Neural cell (in vitro differentiated cells): Measurements from ENCODE around the gene CPA1.

Experiments used
- POLR2AphosphoS5 ChIP-seq: IDR thresholded peaks from 2 replicates; pipeline ENCODE4 v1.6.1; 2012
- RAD21 ChIP-seq: fragments of 450-650 bp; conservative IDR thresholded peaks from 2 replicates; pipeline ENCODE4 v1.6.1; 2014; ENCODE audit warnings: antibody characterized with exemption, mild to moderate bottlenecking, moderate library complexity
- TAF1 ChIP-seq: IDR thresholded peaks from 2 replicates; pipeline ENCODE4 v1.6.1; 2012; ENCODE audit warnings: low read depth
- TF ChIP-seq, protein P1 (sequence below): fragments of 450-650 bp; IDR thresholded peaks from 2 replicates; pipeline ENCODE4 v1.5.1; 2014; ENCODE audit warnings: antibody characterized with exemption, mild to moderate bottlenecking, moderate library complexity; ENCODE audit not compliant: poor library complexity, severe bottlenecking

GRCh38 chr7:130400120-130400572, 19.9 kb downstream of the CPA1 start:
- TF ChIP-seq POLR2AphosphoS5 (no peak), RAD21 (no peak), TAF1 (no peak)
- TF ChIP-seq, protein P1, sequence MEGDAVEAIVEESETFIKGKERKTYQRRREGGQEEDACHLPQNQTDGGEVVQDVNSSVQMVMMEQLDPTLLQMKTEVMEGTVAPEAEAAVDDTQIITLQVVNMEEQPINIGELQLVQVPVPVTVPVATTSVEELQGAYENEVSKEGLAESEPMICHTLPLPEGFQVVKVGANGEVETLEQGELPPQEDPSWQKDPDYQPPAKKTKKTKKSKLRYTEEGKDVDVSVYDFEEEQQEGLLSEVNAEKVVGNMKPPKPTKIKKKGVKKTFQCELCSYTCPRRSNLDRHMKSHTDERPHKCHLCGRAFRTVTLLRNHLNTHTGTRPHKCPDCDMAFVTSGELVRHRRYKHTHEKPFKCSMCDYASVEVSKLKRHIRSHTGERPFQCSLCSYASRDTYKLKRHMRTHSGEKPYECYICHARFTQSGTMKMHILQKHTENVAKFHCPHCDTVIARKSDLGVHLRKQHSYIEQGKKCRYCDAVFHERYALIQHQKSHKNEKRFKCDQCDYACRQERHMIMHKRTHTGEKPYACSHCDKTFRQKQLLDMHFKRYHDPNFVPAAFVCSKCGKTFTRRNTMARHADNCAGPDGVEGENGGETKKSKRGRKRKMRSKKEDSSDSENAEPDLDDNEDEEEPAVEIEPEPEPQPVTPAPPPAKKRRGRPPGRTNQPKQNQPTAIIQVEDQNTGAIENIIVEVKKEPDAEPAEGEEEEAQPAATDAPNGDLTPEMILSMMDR: no peak
